Astrocyte (in vitro differentiated cells and primary cell): ENCODE data around the gene CMYA5. TPM values are rescaled to one million over a fixed set of nuclear protein-coding genes. Genes with fewer than 3 reads are reported as not detected.

Experiments
- DNase-seq: peaks from one replicate; pipeline ENCODE4 v3.0.0-alpha.2; 2010; ENCODE audit warnings: low read depth
- FAIRE-seq: peaks from 2 replicates; lab custom pipeline; 2011; peaks lifted over from hg19 to GRCh38; lab: Jason Lieb, UNC
- H2AFZ ChIP-seq: 2 replicates; pipeline ENCODE4 v1.6.0; 2012; ENCODE audit warnings: low read depth, low read length, inconsistent platforms
- H3K27ac ChIP-seq: 2 replicates; pipeline ENCODE4 v1.5.1; 2011; ENCODE audit warnings: low read depth, low read length, inconsistent platforms
- H3K27me3 ChIP-seq: 2 replicates; pipeline ENCODE4 v1.6.0; 2011; ENCODE audit warnings: low read length, inconsistent platforms; ENCODE audit not compliant: insufficient read depth
- H3K36me3 ChIP-seq: 2 replicates; pipeline ENCODE4 v1.5.1; 2011; ENCODE audit warnings: low read length, inconsistent platforms; ENCODE audit not compliant: insufficient read depth
- H3K4me1 ChIP-seq: 2 replicates; pipeline ENCODE4 v1.5.1; 2011; ENCODE audit warnings: low read length, inconsistent platforms; ENCODE audit not compliant: insufficient read depth
- H3K4me2 ChIP-seq: 2 replicates; pipeline ENCODE4 v1.6.0; 2012; ENCODE audit warnings: low read length, inconsistent platforms
- H3K4me3 ChIP-seq: 2 replicates; pipeline ENCODE4 v1.5.1; 2011; ENCODE audit warnings: low read depth, mild to moderate bottlenecking, low read length, inconsistent platforms; ENCODE audit not compliant: insufficient read depth
- H3K79me2 ChIP-seq: 2 replicates; pipeline ENCODE4 v1.6.0; 2012; ENCODE audit warnings: mild to moderate bottlenecking, low read length, inconsistent platforms; ENCODE audit not compliant: insufficient read depth
- H3K9ac ChIP-seq: 2 replicates; pipeline ENCODE4 v1.6.0; 2012; ENCODE audit warnings: mild to moderate bottlenecking, low read length, inconsistent platforms
- H3K9me3 ChIP-seq: 2 replicates; pipeline ENCODE4 v1.5.1; 2012; ENCODE audit warnings: low read depth, mild to moderate bottlenecking, low read length, inconsistent platforms; ENCODE audit not compliant: insufficient read depth
- H4K20me1 ChIP-seq: 2 replicates; pipeline ENCODE4 v1.6.0; 2012; ENCODE audit warnings: low read length, inconsistent platforms; ENCODE audit not compliant: insufficient read depth
- H3K27ac Mint-ChIP-seq: one replicate; pipeline ENCODE4 v1.8.0; 2021; ENCODE audit warnings: mild to moderate bottlenecking, mixed read lengths; ENCODE audit not compliant: unreplicated experiment
- H3K27me3 Mint-ChIP-seq: one replicate; pipeline ENCODE4 v1.8.0; 2021; ENCODE audit warnings: low read depth, mixed read lengths; ENCODE audit not compliant: unreplicated experiment
- H3K36me3 Mint-ChIP-seq: one replicate; pipeline ENCODE4 v1.8.0; 2021; ENCODE audit warnings: low read depth, mixed read lengths; ENCODE audit not compliant: unreplicated experiment
- H3K4me1 Mint-ChIP-seq: one replicate; pipeline ENCODE4 v1.8.0; 2021; ENCODE audit warnings: low read depth, mixed read lengths; ENCODE audit not compliant: unreplicated experiment
- H3K4me3 Mint-ChIP-seq: one replicate; pipeline ENCODE4 v1.8.0; 2021; ENCODE audit warnings: mild to moderate bottlenecking, moderate library complexity, mixed read lengths; ENCODE audit not compliant: unreplicated experiment
- H3K9me3 Mint-ChIP-seq: one replicate; pipeline ENCODE4 v1.8.0; 2021; ENCODE audit warnings: mild to moderate bottlenecking, mixed read lengths; ENCODE audit not compliant: unreplicated experiment
- EZH2 ChIP-seq: IDR thresholded peaks from 2 replicates; pipeline ENCODE4 v1.6.1; 2012; ENCODE audit warnings: mild to moderate bottlenecking, low read length, inconsistent platforms; ENCODE audit not compliant: insufficient read depth
- total RNA-seq: library from RNA; stranded (reverse); gene quantifications from 2 replicates; pipeline ENCODE4 v1.2.1, GENCODE V29; 2021
- TF ChIP-seq, protein P1 (sequence below): IDR thresholded peaks from 2 replicates; pipeline ENCODE4 v1.5.1; 2011; ENCODE audit warnings: low read depth, mild to moderate bottlenecking, inconsistent platforms, low read length, moderate library complexity; ENCODE audit not compliant: insufficient read depth

The CMYA5 gene
- total RNA-seq, 1 donor from 2014 or later, result 1.2 TPM

DNA sequence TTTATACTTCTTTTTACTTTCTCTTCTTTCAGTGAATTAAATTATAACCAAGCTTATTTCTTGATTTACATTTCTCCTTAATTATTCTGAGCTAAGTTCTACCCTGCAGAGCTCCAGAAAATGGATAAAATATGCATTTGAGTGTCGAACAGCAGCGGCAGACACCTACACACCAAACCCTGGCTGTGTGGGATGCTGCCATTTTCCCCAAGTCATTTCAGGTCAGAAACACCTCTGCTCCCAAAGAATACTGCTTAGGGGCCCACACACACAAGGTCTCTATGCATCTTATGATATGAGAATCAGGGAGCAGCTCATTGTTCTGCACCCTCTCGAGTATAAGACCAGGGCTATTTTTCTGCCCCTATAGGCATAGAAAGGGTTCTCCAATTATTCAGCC lies 122.3 kb downstream of the CMYA5 start:
- H3K27me3 ChIP-seq, result no peaks in the 10 kb centered on the region
- Mint-ChIP-seq H3K27me3 (no peaks in the 10 kb centered on the region), H3K36me3 (no peaks in the 10 kb centered on the region), H3K4me3 (no peak overlapping the region), H3K27ac (no peak overlapping the region), H3K4me1 (no peaks in the 10 kb centered on the region), H3K9me3 (no peaks in the 10 kb centered on the region)
- H3K4me1 ChIP-seq, result no peaks in the 10 kb centered on the region
- H3K4me2 ChIP-seq, result no peak overlapping the region
- no peaks in the 10 kb centered on the region for H3K36me3 ChIP-seq
- no peak overlapping the region for H3K4me3 ChIP-seq
- no peak for TF ChIP-seq EZH2
- TF ChIP-seq, protein P1, sequence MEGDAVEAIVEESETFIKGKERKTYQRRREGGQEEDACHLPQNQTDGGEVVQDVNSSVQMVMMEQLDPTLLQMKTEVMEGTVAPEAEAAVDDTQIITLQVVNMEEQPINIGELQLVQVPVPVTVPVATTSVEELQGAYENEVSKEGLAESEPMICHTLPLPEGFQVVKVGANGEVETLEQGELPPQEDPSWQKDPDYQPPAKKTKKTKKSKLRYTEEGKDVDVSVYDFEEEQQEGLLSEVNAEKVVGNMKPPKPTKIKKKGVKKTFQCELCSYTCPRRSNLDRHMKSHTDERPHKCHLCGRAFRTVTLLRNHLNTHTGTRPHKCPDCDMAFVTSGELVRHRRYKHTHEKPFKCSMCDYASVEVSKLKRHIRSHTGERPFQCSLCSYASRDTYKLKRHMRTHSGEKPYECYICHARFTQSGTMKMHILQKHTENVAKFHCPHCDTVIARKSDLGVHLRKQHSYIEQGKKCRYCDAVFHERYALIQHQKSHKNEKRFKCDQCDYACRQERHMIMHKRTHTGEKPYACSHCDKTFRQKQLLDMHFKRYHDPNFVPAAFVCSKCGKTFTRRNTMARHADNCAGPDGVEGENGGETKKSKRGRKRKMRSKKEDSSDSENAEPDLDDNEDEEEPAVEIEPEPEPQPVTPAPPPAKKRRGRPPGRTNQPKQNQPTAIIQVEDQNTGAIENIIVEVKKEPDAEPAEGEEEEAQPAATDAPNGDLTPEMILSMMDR, result no peak
- FAIRE-seq (no peak), DNase-seq (no peak)
- H4K20me1 ChIP-seq, result no peaks in the 10 kb centered on the region
- no peaks in the 10 kb centered on the region for H3K79me2 ChIP-seq
- no peak overlapping the region for H3K9ac ChIP-seq
- no peak overlapping the region for H2AFZ ChIP-seq
- H3K27ac ChIP-seq, result no peak overlapping the region
- no peaks in the 10 kb centered on the region for H3K9me3 ChIP-seq

DNA sequence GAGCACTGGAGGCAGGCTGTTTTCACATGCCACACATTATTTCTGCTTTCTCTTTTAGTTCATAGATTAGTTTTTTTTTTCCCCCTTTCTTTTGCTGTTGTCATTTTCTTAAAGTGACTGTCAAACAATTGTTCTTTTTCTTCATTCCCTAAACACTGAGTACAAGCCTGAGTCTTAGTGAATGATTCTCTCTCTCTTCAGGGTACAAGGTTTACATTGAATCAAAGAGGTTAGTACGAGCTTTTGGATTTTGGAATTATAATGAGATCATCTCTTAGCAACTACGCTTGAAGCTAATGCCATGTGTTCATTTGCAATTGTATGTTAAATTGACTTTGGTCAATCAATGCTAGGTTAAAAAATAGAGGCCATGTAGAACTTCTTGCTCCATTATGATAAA lies 125.1 kb downstream of the CMYA5 start:
- Histone ChIP-seq H2AFZ (no peak overlapping the region), H3K9me3 (no peaks in the 10 kb centered on the region), H3K4me2 (no peak overlapping the region), H4K20me1 (no peaks in the 10 kb centered on the region), H3K27me3 (no peaks in the 10 kb centered on the region), H3K4me3 (no peak overlapping the region), H3K9ac (no peak overlapping the region), H3K4me1 (no peaks in the 10 kb centered on the region), H3K36me3 (no peaks in the 10 kb centered on the region), H3K79me2 (no peaks in the 10 kb centered on the region), H3K27ac (no peak overlapping the region)
- Mint-ChIP-seq H3K4me3 (no peak overlapping the region), H3K27ac (no peak overlapping the region), H3K36me3 (no peaks in the 10 kb centered on the region), H3K9me3 (no peaks in the 10 kb centered on the region), H3K27me3 (no peaks in the 10 kb centered on the region), H3K4me1 (no peaks in the 10 kb centered on the region)
- FAIRE-seq (no peak), DNase-seq (no peak)
- TF ChIP-seq EZH2, result no peak
- TF ChIP-seq, protein P1, result no peak

DNA sequence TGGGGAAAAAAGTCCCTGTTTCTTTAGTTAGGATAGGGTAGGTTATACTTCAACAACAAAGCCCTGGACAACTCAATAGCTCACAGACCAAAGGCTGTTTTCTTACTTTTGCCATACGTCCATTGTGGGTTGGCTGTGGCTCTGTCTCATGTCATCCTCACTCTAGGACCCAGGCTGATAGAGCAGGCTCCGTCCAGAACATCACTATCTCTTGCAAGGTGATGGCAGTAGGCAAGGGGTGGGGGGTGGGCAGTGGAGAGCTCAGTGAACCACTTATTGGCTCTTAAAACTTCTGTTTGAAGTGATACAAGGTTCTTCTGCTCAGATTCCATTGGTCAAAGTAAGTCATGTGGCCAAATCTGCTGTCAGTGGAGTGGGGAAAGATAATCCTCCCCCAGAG lies 126.4 kb downstream of the CMYA5 start:
- H3K36me3 ChIP-seq, result no peaks in the 10 kb centered on the region
- Mint-ChIP-seq H3K36me3 (no peaks in the 10 kb centered on the region), H3K27ac (no peak overlapping the region), H3K4me1 (no peaks in the 10 kb centered on the region), H3K4me3 (no peak overlapping the region), H3K27me3 (no peaks in the 10 kb centered on the region), H3K9me3 (no peaks in the 10 kb centered on the region)
- H3K4me1 ChIP-seq, result no peaks in the 10 kb centered on the region
- no peaks in the 10 kb centered on the region for H3K27me3 ChIP-seq
- no peak overlapping the region for H2AFZ ChIP-seq
- no peak overlapping the region for H3K27ac ChIP-seq
- TF ChIP-seq, protein P1, result no peak
- TF ChIP-seq EZH2, result no peak
- H3K9me3 ChIP-seq, result no peaks in the 10 kb centered on the region
- H3K4me3 ChIP-seq, result no peak overlapping the region
- DNase-seq (no peak), FAIRE-seq (no peak)
- no peaks in the 10 kb centered on the region for H3K79me2 ChIP-seq
- H3K9ac ChIP-seq, result no peak overlapping the region
- H3K4me2 ChIP-seq, result no peak overlapping the region
- no peaks in the 10 kb centered on the region for H4K20me1 ChIP-seq
